Measurements from ENCODE around the gene EPHB1.

DNA sequence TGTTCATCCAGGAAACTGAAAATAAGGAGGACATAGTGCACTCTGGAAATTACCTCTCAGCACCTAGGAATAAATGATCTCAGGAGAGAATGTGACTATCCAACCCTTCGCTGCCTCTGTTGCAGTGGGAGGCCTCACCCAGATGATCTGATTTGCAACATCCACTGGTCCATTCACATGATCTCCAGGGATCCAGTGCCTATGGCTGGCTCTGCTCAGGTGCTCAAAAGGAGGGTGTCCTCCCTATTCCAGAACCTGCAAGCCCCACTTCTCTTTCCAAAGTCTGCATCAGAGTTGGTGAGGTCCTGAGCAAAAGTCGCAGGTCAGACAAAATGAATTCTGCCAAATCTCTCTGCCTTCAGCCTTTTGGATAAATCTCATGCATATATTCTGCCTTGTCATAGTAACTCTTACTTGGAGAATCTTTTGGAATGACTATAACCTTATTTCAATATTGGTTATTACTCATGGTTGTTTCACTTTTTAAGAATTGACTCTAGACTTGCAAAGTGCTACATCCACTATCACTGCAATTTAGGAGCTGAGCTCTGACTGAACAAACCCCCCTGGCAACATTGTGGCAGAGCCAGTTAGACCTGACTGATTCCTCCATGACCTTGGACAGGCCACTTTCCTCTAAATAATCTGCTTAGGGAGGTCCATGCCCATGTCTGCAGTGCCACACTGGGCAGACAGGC is 295.1 kb downstream of the EPHB1 start:
- TF ChIP-seq, protein P1, sequence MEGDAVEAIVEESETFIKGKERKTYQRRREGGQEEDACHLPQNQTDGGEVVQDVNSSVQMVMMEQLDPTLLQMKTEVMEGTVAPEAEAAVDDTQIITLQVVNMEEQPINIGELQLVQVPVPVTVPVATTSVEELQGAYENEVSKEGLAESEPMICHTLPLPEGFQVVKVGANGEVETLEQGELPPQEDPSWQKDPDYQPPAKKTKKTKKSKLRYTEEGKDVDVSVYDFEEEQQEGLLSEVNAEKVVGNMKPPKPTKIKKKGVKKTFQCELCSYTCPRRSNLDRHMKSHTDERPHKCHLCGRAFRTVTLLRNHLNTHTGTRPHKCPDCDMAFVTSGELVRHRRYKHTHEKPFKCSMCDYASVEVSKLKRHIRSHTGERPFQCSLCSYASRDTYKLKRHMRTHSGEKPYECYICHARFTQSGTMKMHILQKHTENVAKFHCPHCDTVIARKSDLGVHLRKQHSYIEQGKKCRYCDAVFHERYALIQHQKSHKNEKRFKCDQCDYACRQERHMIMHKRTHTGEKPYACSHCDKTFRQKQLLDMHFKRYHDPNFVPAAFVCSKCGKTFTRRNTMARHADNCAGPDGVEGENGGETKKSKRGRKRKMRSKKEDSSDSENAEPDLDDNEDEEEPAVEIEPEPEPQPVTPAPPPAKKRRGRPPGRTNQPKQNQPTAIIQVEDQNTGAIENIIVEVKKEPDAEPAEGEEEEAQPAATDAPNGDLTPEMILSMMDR (conservative IDR thresholded peaks at IDR 0.05 in 1 of 2, IDR thresholded peaks at IDR 0.05 in 1 of 2; ENCODE audit: extremely low read depth in 1 of 2, insufficient read depth in 1 of 2, low read depth in 1 of 2, low read length in 2 of 2), result no peak
- TF ChIP-seq EZH2 (IDR thresholded peaks at IDR 0.05; ENCODE audit: borderline replicate concordance, low read length), result no peak

Measured in mammary epithelial cell (primary cell).